CD14-positive monocyte (primary cell): Measurements from ENCODE around the gene ZCWPW1. TPM values are rescaled to one million over a fixed set of nuclear protein-coding genes. Genes with fewer than 3 reads are reported as not detected.
A peak's percentile ranks its signal among the peaks of the same experiment; 100 is the strongest.

Experiments
- DNase-seq, 3 donors: peaks; one replicate each; pipeline ENCODE4 v3.0.0-alpha.2; 2011 to 2022
- H2AFZ ChIP-seq: 2 replicates; pipeline ENCODE4 v1.6.0; 2012; ENCODE audit warnings: mild to moderate bottlenecking, low read depth, low read length, inconsistent platforms; ENCODE audit not compliant: insufficient read depth, poor library complexity, severe bottlenecking
- H3K27ac ChIP-seq, 2 donors: 1 replicate in 1 of 2; 2 replicates in 1 of 2; pipeline ENCODE4 v1.5.1; 2012 to 2013; ENCODE audit warnings: low read length in 2 of 2, control low read depth in 1 of 2, inconsistent platforms in 1 of 2, low read depth in 1 of 2, mild to moderate bottlenecking in 1 of 2
- H3K27me3 ChIP-seq, 2 donors: one replicate each; pipeline versions ENCODE4 v1.6.0 to v1.6.1; 2011 to 2013; ENCODE audit warnings: low read length in 2 of 2; ENCODE audit not compliant: control insufficient read depth in 2 of 2, insufficient read depth in 2 of 2
- H3K36me3 ChIP-seq, 2 donors: replicated peaks in 1 of 2; 1 replicate in 1 of 2; 2 replicates in 1 of 2; pipeline versions ENCODE4 v1.5.1 to v1.6.1; 2012 to 2013; ENCODE audit warnings: low read length in 2 of 2, control low read depth in 1 of 2, inconsistent platforms in 1 of 2, mild to moderate bottlenecking in 1 of 2; ENCODE audit not compliant: insufficient read depth in 2 of 2, control insufficient read depth in 1 of 2
- H3K4me1 ChIP-seq, 2 donors: 1 replicate in 1 of 2; 2 replicates in 1 of 2; pipeline versions ENCODE4 v1.5.1 to v1.6.1; 2012 to 2013; ENCODE audit warnings: low read length in 2 of 2, control low read depth in 1 of 2, inconsistent platforms in 1 of 2, mild to moderate bottlenecking in 1 of 2, moderate library complexity in 1 of 2; ENCODE audit not compliant: insufficient read depth in 2 of 2, control insufficient read depth in 1 of 2
- H3K4me2 ChIP-seq: replicated peaks from 2 replicates; pipeline ENCODE3; 2012; ENCODE audit warnings: low read length, moderate library complexity, mild to moderate bottlenecking; ENCODE audit not compliant: poor library complexity, severe bottlenecking; ENCODE audit errors: extremely low read depth
- H3K4me3 ChIP-seq, 3 experiments: fragments of 200-600 bp in 1 of 3; sonication (generic) in 1 of 3; replicated peaks in 1 of 3; 1 replicate in 2 of 3; 2 replicates in 1 of 3; pipeline ENCODE4 v1.5.1; 2011 to 2013; ENCODE audit warnings: low read length in 3 of 3, mild to moderate bottlenecking in 3 of 3, control low read depth in 2 of 3, low read depth in 2 of 3, inconsistent platforms in 1 of 3, moderate library complexity in 1 of 3
- H3K79me2 ChIP-seq: 2 replicates; pipeline ENCODE4 v1.6.0; 2012; ENCODE audit warnings: mild to moderate bottlenecking, control low read depth, inconsistent platforms, low read length, moderate library complexity; ENCODE audit not compliant: insufficient read depth
- H3K9ac ChIP-seq: 2 replicates; pipeline ENCODE4 v1.6.0; 2017; ENCODE audit warnings: low read length, mild to moderate bottlenecking; ENCODE audit not compliant: insufficient read depth, poor library complexity, severe bottlenecking
- H3K9me3 ChIP-seq, 2 donors: replicated peaks in 1 of 2; 1 replicate in 1 of 2; 2 replicates in 1 of 2; pipeline versions ENCODE4 v1.5.1 to v1.6.1; 2012 to 2013; ENCODE audit warnings: low read length in 2 of 2, control low read depth in 1 of 2; ENCODE audit not compliant: control insufficient read depth in 1 of 2, insufficient read depth in 1 of 2
- H4K20me1 ChIP-seq: 2 replicates; pipeline ENCODE4 v1.6.0; 2012; ENCODE audit warnings: mild to moderate bottlenecking, low read length, control low read depth, moderate library complexity; ENCODE audit not compliant: insufficient read depth
- H3K27ac Mint-ChIP-seq, 7 donors: one replicate each; pipeline ENCODE4 v1.8.0; 2020; ENCODE audit warnings: mild to moderate bottlenecking in 7 of 7, mixed read lengths in 7 of 7, moderate library complexity in 6 of 7, inconsistent platforms in 2 of 7
- H3K27me3 Mint-ChIP-seq, 3 donors: one replicate each; pipeline ENCODE4 v1.8.0; 2021 to 2022; ENCODE audit warnings: low read depth in 3 of 3, mild to moderate bottlenecking in 3 of 3, mixed read lengths in 3 of 3, moderate library complexity in 3 of 3, inconsistent platforms in 1 of 3
- H3K36me3 Mint-ChIP-seq, 2 donors: one replicate each; pipeline ENCODE4 v1.8.0; 2020; ENCODE audit warnings: mixed read lengths in 2 of 2, inconsistent platforms in 1 of 2, mild to moderate bottlenecking in 1 of 2
- H3K4me1 Mint-ChIP-seq: one replicate; pipeline ENCODE4 v1.8.0; 2020; ENCODE audit warnings: mild to moderate bottlenecking, mixed read lengths
- H3K4me3 Mint-ChIP-seq, 2 donors: one replicate each; pipeline ENCODE4 v1.8.0; 2020; ENCODE audit warnings: mild to moderate bottlenecking in 2 of 2, mixed read lengths in 2 of 2, moderate library complexity in 1 of 2
- H3K9me3 Mint-ChIP-seq, 7 donors: one replicate each; pipeline ENCODE4 v1.8.0; 2020 to 2022; ENCODE audit warnings: mixed read lengths in 7 of 7, mild to moderate bottlenecking in 6 of 7, moderate library complexity in 6 of 7, inconsistent platforms in 2 of 7
- CTCF ChIP-seq: fragments of 200-600 bp; IDR thresholded peaks from one replicate; pipeline ENCODE4 v1.8.0; 2022; ENCODE audit warnings: antibody characterized with exemption, mild to moderate bottlenecking
- WGBS: methylation state at CpG from one replicate; pipeline ENCODE4 v1.1.5; 2013; ENCODE audit warnings: missing lambda C conversion rate; ENCODE audit not compliant: insufficient coverage; 5-methylcytosine and 5-hydroxymethylcytosine counted together
- intact Hi-C, 2 donors: fragments of 100-400 bp; cut with micrococcal nuclease; formaldehyde crosslinking; loops; one replicate each; pipeline versions ENCODE4 v1.15.0 to v1.15.1; 2023
- polyA plus RNA-seq, 3 donors: library from polyadenylated mRNA; depleted of rRNA in 1 of 3; unstranded in 2 of 3; stranded (reverse) in 1 of 3; fragments of 300-500 nt in 2 of 3; fragments of >200 nt in 1 of 3; fragmentation: Illumina TruSeq in 2 of 3; gene quantifications; 1 replicate in 2 of 3; 2 replicates in 1 of 3; pipeline ENCODE4 v1.2.3, GENCODE V29; 2012 to 2021

ZCWPW1 gene
- polyA plus RNA-seq, 3 donors = 0.60 to 1.9 (median 1.2) TPM

- H3K36me3 ChIP-seq = peaks cover 45 to 73% of the 10 kb centered on the region in 2 donors
- intact Hi-C loops = no loop called here
- peaks cover 56 to 71% of the 10 kb centered on the region in 2 donors for H3K4me1 ChIP-seq
- peaks cover 0 to 3% of the 10 kb centered on the region in 2 donors for H3K9me3 ChIP-seq
- Mint-ChIP-seq H3K27ac (peak overlapping the region; percentile 95 to 98 (median 98)), H3K36me3 (peaks cover 63 to 68% of the 10 kb centered on the region in 2 donors), H3K4me3 (peak overlapping the region; percentile 43 to 75), H3K27me3 (peaks cover 0 to 4% (median 2%) of the 10 kb centered on the region in 3 donors), H3K9me3 (peaks cover 0 to 3% (median 0%) of the 10 kb centered on the region in 7 donors), H3K4me1 (peaks cover 70% of the 10 kb centered on the region)
- no peak for TF ChIP-seq CTCF
- H3K4me2 ChIP-seq = peak overlapping the region; percentile 71
- H4K20me1 ChIP-seq = peaks cover 41% of the 10 kb centered on the region
- peaks cover 35% of the 10 kb centered on the region for H3K79me2 ChIP-seq
- peak overlapping the region in 1 of 3 experiments; percentile 51 for H3K4me3 ChIP-seq
- WGBS = 46% methylated on average over 8 of the region's 13 CpGs
- H3K27me3 ChIP-seq = no peaks in the 10 kb centered on the region
- peak overlapping the region; percentile 66 to 86 for H3K27ac ChIP-seq
- no peak for DNase-seq
- no peak overlapping the region for H3K9ac ChIP-seq
- H2AFZ ChIP-seq = no peak overlapping the region
These were observed 31.0 kb downstream of the ZCWPW1 start for GRCh38 chr7:100397315-100398081.

GRCh38 chr7:100396421-100396982, 32.0 kb downstream of the ZCWPW1 start:
- Histone ChIP-seq H3K9ac (peak overlapping the region; percentile 34), H2AFZ (no peak overlapping the region), H3K36me3 (peaks cover 40 to 73% of the 10 kb centered on the region in 2 donors), H3K4me3 (peak overlapping the region in 1 of 3 experiments; percentile 51), H4K20me1 (peaks cover 44% of the 10 kb centered on the region), H3K27ac (peak overlapping the region; percentile 69 to 86), H3K4me2 (peak overlapping the region; percentile 71), H3K79me2 (peaks cover 44% of the 10 kb centered on the region), H3K27me3 (no peaks in the 10 kb centered on the region), H3K9me3 (peaks cover 0 to 3% of the 10 kb centered on the region in 2 donors), H3K4me1 (peaks cover 60 to 75% of the 10 kb centered on the region in 2 donors)
- Mint-ChIP-seq H3K27me3 (peaks cover 0 to 4% (median 2%) of the 10 kb centered on the region in 3 donors), H3K27ac (peak overlapping the region; percentile 95 to 98 (median 98)), H3K4me3 (peak overlapping the region; percentile 70 to 83), H3K4me1 (peaks cover 71% of the 10 kb centered on the region), H3K36me3 (peaks cover 63 to 68% of the 10 kb centered on the region in 2 donors), H3K9me3 (peaks cover 0 to 3% (median 0%) of the 10 kb centered on the region in 7 donors)
- WGBS = 14% methylated on average over 2 of the region's 9 CpGs
- TF ChIP-seq CTCF = no peak
- intact Hi-C loops = no loop called here
- peak; percentile 85 to 90 (median 90) for DNase-seq
